22Rv1 (cell line): ENCODE data around the gene TFRC.

Experiments used
- H3K27ac ChIP-seq: fragments of 450-650 bp; 2 replicates; pipeline ENCODE4 v1.5.1; 2017
- CTCF ChIP-seq: fragments of 450-650 bp; IDR thresholded peaks from 2 replicates; pipeline ENCODE4 v1.5.1; 2017; ENCODE audit warnings: mild to moderate bottlenecking
- ZFX ChIP-seq: fragments of 450-650 bp; IDR thresholded peaks from 2 replicates; pipeline ENCODE4 v1.6.1; 2017; ENCODE audit warnings: antibody characterized with exemption, borderline replicate concordance

TFRC gene

DNA sequence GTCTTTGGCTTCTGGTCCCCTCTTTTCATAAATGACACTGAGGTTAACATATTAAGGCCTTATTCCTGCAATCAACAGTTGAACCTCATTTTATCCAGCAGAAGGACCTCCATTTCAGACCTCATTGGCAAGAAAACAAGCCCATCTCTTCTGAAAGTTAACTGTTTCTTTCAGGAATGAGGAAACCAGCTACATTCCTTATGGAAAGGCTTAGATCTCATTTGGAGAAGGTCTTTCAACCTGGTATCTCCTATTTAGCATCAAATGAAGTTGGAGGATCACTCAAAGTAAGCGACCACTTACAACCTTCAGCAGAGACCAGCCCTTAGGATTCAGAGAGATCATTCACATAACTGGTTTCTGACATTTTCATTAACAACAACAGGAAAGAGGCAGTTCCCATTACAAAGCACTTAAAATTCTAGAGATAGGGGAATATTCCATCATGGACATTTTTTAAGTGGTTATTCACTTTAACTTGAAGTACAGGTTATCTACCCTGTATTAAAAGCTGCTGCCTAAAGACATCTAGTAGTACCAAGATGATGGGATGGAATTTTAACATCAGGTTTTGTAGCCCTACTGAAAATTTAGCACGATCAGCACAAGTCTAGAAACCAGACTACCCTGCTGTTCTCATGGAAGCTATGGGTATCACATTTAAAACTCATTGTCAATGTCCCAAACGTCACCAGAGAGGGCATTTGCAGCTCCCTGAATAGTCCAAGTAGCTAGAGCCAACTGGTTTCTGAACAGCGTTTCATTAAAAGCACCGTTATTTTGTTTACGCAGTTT lies 30.4 kb downstream of the TFRC start:
- no peak for TF ChIP-seq CTCF
- no peak for TF ChIP-seq ZFX
- H3K27ac ChIP-seq, result no peak overlapping the region

- TF ChIP-seq ZFX (no peak), CTCF (no peak)
Observed at GRCh38 chr3:196050597-196050996, 31.3 kb downstream of the TFRC start.

GRCh38 chr3:196049653-196050052 lies 32.2 kb downstream of the TFRC start:
- no peak for TF ChIP-seq ZFX
- TF ChIP-seq CTCF, result no peak
- H3K27ac ChIP-seq, result no peak overlapping the region

More at GRCh38 chr3:196050597-196050996, 31.3 kb downstream of the TFRC start:
- no peak overlapping the region for H3K27ac ChIP-seq

GRCh38 chr3:196048922-196049598 lies 32.8 kb downstream of the TFRC start:
- H3K27ac ChIP-seq, result no peak overlapping the region
- TF ChIP-seq CTCF, result no peak
- TF ChIP-seq ZFX, result no peak

- no peak overlapping the region for H3K27ac ChIP-seq
- TF ChIP-seq ZFX (no peak), CTCF (no peak)
Observed at GRCh38 chr3:196047391-196048030, 34.4 kb downstream of the TFRC start.

GRCh38 chr3:196044513-196044912 lies 37.4 kb downstream of the TFRC start:
- no peak overlapping the region for H3K27ac ChIP-seq
- TF ChIP-seq ZFX (no peak), CTCF (no peak)
